A673 (cell line): Measurements from ENCODE around the gene DNAI2. TPM values are rescaled to one million over a fixed set of nuclear protein-coding genes. Genes with fewer than 3 reads are reported as not detected.
"Not testable (repeated sequence)": the region's sequence is repeated elsewhere in the genome, so short reads cannot be mapped to it uniquely, and the experiment has no call there.

Experiments used
- BruUV-seq: library from RNA; stranded (reverse); fragments of 400-500 nt; replicated peaks from 2 replicates; lab custom pipeline; 2021; lab: Mats Ljungman, UMichigan
- CTCF ChIA-PET: fragments of 300-600 bp; sonication (Branson Sonifier 250); formaldehyde crosslinking; loops from one replicate; lab custom pipeline; 2022; ENCODE audit warnings: antibody characterized with exemption; lab: Charles Lee
- POLR2A ChIA-PET: fragments of 300-600 bp; sonication (Branson Sonifier 250); formaldehyde crosslinking; loops from one replicate; lab custom pipeline; 2022; ENCODE audit warnings: antibody characterized with exemption; ENCODE audit not compliant: low non-redundant PET; lab: Charles Lee
- DNase-seq: peaks from one replicate; pipeline ENCODE4 v3.0.0-alpha.2; 2015; ENCODE audit warnings: low spot score
- H3K27ac ChIP-seq: fragments of 200-600 bp; sonication (generic); 2 replicates; pipeline ENCODE4 v1.5.1; 2016; ENCODE audit warnings: mixed run types, low read depth, mild to moderate bottlenecking, mixed read lengths, antibody characterized with exemption, low read length; ENCODE audit not compliant: poor library complexity, severe bottlenecking
- H3K27me3 ChIP-seq: fragments of 200-600 bp; sonication (generic); replicated peaks from 2 replicates; pipeline ENCODE4 v1.6.1; 2017; ENCODE audit warnings: mixed run types, low read depth, mild to moderate bottlenecking, mixed read lengths, antibody characterized with exemption, low read length; ENCODE audit not compliant: insufficient read depth, poor library complexity
- H3K36me3 ChIP-seq: fragments of 200-600 bp; sonication (generic); 2 replicates; pipeline ENCODE4 v1.6.1; 2016; ENCODE audit warnings: mixed run types, mild to moderate bottlenecking, mixed read lengths, antibody characterized with exemption, low read length; ENCODE audit not compliant: insufficient read depth, poor library complexity, severe bottlenecking
- H3K4me1 ChIP-seq: fragments of 200-600 bp; sonication (generic); 2 replicates; pipeline ENCODE4 v1.6.1; 2017; ENCODE audit warnings: mixed run types, mild to moderate bottlenecking, mixed read lengths, antibody characterized with exemption, low read length; ENCODE audit not compliant: insufficient read depth, poor library complexity, severe bottlenecking
- H3K4me3 ChIP-seq: fragments of 200-600 bp; sonication (generic); 2 replicates; pipeline ENCODE4 v1.5.1; 2016; ENCODE audit warnings: low read depth, mixed run types, mild to moderate bottlenecking, mixed read lengths, low read length; ENCODE audit not compliant: poor library complexity, severe bottlenecking
- H3K9me3 ChIP-seq: fragments of 200-600 bp; sonication (generic); 2 replicates; pipeline ENCODE4 v1.6.1; 2016; ENCODE audit warnings: mixed run types, low read depth, mild to moderate bottlenecking, mixed read lengths, antibody characterized with exemption, low read length; ENCODE audit not compliant: poor library complexity, severe bottlenecking
- EZH2 ChIP-seq: fragments of 200-600 bp; sonication (generic); IDR thresholded peaks from 2 replicates; pipeline ENCODE4 v1.6.1; 2017; ENCODE audit warnings: borderline replicate concordance, low read depth, mild to moderate bottlenecking, mixed read lengths, antibody characterized with exemption, low read length; ENCODE audit not compliant: poor library complexity, severe bottlenecking
- intact Hi-C: fragments of 100-400 bp; cut with micrococcal nuclease; formaldehyde crosslinking; loops from one replicate; pipeline ENCODE4 v1.10.0; 2022; ENCODE audit not compliant: unreplicated experiment
- total RNA-seq: library from RNA; stranded (reverse); gene quantifications from 2 replicates; pipeline ENCODE4 v1.2.3, GENCODE V29; 2021
- TF ChIP-seq, protein P1 (sequence below): fragments of 300-800, 200-600 bp; sonication (generic); conservative IDR thresholded peaks from 2 replicates; pipeline ENCODE4 v1.5.1; 2017; ENCODE audit warnings: low read depth, mild to moderate bottlenecking, antibody characterized with exemption, low read length, moderate library complexity, mixed read lengths

Gene DNAI2
- total RNA-seq, 1 experiment from 2014 or later: not detected

DNA sequence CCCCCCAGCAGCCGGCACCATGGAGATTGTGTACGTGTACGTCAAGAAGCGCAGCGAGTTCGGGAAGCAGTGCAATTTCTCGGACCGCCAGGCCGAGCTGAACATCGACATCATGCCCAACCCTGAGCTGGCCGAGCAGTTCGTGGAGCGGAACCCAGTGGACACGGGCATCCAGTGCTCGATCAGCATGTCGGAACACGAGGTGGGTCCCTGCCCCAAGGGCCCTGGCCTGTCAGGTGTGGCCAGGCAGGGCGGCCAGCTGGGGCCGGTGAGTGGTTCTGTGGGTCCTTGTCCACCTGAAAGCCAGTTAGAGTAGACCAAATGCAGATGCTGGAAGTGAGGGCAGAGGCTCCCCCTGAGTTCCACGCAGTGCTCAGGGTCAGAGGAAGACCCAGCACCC, 7.8 kb downstream of the DNAI2 start:
- intact Hi-C loops: no loop called here

DNA sequence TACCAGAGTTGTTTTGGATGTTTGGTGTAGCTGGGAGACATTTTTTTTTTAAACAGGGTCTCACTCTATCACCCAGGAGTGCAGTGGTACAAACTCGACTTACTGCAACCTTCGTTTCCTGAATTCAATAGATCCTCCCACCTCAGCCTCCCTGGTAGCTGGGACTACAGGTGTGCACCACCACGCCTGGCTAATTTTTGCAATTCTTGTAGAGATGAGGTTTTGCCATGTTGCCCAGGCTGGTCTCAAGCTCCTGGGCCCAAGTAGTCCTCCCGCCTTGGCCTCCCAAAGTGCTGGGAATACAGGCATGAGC, 8.2 kb downstream of the DNAI2 start:
- DNase-seq, BruUV-seq, CTCF ChIA-PET, H3K27ac ChIP-seq, H3K9me3 ChIP-seq, H3K4me3 ChIP-seq, intact Hi-C loops, H3K4me1 ChIP-seq, H3K36me3 ChIP-seq, H3K27me3 ChIP-seq: not testable (repeated sequence)
- POLR2A ChIA-PET: interaction anchor here (0.6 kb wide), 1 partner anchor 857 kb away, joined by 3 read pairs; no protein-coding TSS in a partner anchor

More for the DNA sequence above, 7.8 kb downstream of the DNAI2 start:
- H3K4me1 ChIP-seq: no peaks in the 10 kb centered on the region
- ChIA-PET POLR2A (interaction anchor here (0.6 kb wide), 1 partner anchor 858 kb away, joined by 3 read pairs; no protein-coding TSS in a partner anchor), CTCF (no interaction called here)
- no peak for TF ChIP-seq EZH2
- TF ChIP-seq, protein P1, sequence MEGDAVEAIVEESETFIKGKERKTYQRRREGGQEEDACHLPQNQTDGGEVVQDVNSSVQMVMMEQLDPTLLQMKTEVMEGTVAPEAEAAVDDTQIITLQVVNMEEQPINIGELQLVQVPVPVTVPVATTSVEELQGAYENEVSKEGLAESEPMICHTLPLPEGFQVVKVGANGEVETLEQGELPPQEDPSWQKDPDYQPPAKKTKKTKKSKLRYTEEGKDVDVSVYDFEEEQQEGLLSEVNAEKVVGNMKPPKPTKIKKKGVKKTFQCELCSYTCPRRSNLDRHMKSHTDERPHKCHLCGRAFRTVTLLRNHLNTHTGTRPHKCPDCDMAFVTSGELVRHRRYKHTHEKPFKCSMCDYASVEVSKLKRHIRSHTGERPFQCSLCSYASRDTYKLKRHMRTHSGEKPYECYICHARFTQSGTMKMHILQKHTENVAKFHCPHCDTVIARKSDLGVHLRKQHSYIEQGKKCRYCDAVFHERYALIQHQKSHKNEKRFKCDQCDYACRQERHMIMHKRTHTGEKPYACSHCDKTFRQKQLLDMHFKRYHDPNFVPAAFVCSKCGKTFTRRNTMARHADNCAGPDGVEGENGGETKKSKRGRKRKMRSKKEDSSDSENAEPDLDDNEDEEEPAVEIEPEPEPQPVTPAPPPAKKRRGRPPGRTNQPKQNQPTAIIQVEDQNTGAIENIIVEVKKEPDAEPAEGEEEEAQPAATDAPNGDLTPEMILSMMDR: no peak
- no peak overlapping the region for H3K4me3 ChIP-seq
- no peaks in the 10 kb centered on the region for H3K27me3 ChIP-seq
- no peak for DNase-seq
- H3K36me3 ChIP-seq: no peaks in the 10 kb centered on the region
- H3K9me3 ChIP-seq: no peaks in the 10 kb centered on the region
- BruUV-seq: no TSS peak
- no peak overlapping the region for H3K27ac ChIP-seq

DNA sequence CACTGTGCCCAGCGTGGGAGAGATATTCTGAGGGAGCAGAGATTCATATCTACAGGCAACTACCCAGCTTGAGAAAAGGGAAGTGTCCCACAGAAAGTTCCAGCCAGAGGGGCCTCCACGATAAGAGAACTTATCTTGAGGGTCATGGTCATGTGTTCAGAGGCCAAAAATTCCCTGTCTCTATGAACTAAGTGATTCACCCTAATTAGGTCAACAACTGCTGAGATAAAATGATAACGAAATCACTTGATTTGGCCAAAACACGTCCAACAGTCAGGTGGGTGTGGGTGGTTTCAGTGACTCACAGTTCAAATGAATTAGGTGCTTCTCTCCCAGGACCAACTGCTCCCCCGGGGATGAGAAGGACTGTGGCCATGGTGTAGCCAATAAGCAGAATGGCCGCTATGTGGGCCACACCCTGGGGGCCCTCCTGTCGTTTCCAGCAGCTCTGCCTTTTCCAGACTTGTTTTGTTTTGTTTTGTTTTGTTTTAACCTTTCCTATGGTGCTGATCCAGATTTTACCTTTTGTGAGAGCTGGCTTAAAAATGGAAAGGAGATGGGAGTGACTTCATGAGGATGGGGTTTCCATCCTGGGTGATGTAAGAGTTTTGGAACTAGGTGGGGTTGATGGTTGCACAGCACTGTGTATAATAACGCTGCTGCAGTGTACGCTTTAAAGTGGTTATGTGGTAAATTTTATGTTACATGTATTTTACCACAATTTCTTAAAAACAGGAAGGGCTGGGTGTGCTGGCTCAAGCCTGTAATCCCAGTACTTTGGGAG, 8.7 kb downstream of the DNAI2 start:
- no TSS peak for BruUV-seq
- H3K36me3 ChIP-seq: no peaks in the 10 kb centered on the region
- no peak for TF ChIP-seq EZH2
- TF ChIP-seq, protein P1: no peak
- H3K27ac ChIP-seq: no peak overlapping the region
- H3K4me3 ChIP-seq: no peak overlapping the region
- ChIA-PET POLR2A (no interaction called here), CTCF (no interaction called here)
- no peaks in the 10 kb centered on the region for H3K4me1 ChIP-seq
- DNase-seq: no peak
- intact Hi-C loops: no loop called here
- H3K27me3 ChIP-seq: no peaks in the 10 kb centered on the region
- no peaks in the 10 kb centered on the region for H3K9me3 ChIP-seq

DNA sequence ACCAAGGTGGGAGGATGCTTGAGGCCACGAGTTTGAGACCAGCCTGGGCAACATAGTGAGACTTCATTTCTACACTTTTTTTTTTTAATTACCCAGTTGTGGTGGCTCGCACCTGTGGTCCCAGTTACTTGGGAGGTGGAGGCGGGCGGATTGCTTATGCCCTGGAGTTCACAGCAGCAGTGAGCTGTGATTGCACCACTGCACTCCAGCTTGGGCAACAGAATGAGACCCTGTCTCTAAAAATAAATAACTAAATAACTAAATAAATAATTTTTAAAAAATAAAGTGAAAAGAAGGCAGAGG, 9.3 kb downstream of the DNAI2 start:
- H3K27me3 ChIP-seq: no peaks in the 10 kb centered on the region
- no peak for DNase-seq
- TF ChIP-seq, protein P1: no peak
- TF ChIP-seq EZH2: no peak
- no peaks in the 10 kb centered on the region for H3K4me1 ChIP-seq
- POLR2A ChIA-PET: no interaction called here
- intact Hi-C loops: no loop called here
- no peaks in the 10 kb centered on the region for H3K9me3 ChIP-seq
- H3K27ac ChIP-seq: no peak overlapping the region
- H3K4me3 ChIP-seq: no peak overlapping the region
- no peaks in the 10 kb centered on the region for H3K36me3 ChIP-seq
- no TSS peak for BruUV-seq
- CTCF ChIA-PET: interaction anchor here (0.7 kb wide), 2 partner anchors 84 to 537 kb away, joined by 3 to 6 read pairs; no protein-coding TSS in a partner anchor
